HG03460 (cell line): ENCODE results near the gene GALR3.

Source experiments
- ATAC-seq: cut with Tn5 transposase; IDR thresholded peaks from one replicate; pipeline ENCODE4 v1.9.1; 2021; ENCODE audit not compliant: unreplicated experiment

The GALR3 gene

DNA sequence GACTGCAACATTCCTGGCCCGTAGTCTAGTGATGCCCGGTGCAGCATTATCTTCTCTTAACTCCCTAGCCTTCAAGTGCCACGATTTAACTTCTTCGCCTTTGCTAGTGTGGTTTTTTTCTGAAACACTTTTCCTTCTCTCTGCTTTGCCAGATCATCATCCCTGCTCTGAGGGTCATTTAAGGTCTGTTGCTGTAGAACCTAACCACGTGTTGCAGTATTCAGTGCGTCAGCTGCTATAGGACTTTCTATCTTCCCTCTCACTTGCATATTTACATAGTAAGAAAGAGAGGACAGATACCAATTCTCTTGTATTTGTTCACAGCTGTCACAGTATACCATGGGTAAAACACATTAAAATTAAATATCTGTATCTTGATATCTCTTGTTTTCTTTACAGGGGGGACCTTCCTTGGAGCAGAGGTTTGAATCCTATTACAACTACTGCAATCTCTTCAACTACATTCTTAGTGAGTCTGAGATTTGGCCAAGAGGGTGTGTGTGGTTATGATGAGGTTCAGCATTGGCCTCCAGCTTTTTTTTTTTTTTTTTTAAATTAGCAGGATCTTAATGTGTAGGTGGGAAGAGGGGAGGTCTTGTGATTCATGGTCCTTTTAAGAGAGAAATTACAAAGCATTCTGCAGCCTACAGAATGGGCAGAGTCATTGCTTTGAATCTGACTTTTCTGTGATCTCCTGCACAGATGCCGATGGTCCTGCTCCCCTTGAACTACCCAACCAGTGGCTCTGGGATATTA, 39.6 kb downstream of the GALR3 start:
- ATAC-seq, result no peak

DNA sequence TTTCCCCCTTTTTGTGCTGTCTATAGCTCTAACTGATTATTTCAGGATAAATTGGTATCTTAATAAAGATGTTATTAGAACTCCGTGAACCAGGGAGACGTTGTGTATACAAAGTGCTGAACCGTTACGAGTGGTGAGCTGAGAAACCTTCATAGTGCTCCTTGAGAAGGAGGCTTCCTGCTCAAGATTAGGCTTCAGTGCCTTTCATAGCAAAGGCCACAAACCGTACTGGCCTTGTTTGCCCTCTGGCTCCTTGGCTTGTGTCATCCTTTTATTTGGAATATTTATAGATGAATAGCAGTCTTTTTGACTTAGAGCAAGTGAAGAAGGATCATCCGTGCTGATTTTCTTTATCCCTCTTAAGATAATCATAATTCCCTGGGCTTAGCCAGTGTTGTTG, 42.3 kb downstream of the GALR3 start:
- ATAC-seq, result no peak

DNA sequence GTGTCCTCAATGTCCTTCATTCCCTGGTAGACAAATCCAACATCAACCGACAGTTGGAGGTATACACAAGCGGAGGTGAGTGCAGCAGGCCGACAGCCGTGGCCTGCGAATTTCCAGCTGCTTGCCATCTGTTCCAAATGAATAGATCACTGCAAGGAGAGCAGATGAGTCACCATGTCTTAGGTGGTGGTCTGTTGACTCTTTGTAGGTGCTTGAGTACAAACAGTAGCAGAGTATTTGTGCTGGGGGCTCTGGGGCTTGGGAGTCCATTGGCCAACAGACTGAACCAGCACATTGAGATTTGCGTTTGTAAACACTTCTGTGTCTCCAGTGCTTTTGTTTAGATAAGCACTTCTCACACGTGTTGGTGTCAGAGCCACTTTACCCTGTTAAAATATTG, 47.1 kb downstream of the GALR3 start:
- ATAC-seq, result no peak
